ENCODE data around the gene PSORS1C2.

DNA sequence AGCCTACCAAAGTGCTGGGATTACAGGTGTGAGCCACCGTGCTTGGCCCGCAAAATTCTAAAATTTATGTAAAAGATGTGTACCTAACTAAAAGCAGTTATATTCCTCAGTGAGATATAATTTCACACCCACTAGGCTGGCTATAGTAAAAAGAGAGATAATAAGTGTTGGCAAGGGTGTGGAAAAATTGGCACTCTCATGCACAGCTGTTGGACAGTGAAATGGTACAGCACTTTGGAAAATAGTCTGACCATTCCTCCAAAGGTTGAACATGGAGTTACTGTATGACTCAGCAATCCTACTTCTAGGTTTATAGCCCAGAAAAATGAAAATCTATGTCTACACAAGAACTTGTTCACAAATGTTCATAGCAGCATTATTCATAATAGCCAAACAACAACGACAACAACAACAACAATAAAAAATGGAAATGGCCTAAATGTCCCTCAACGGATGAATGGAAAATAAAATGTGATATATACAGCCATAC is 40.4 kb downstream of the PSORS1C2 start:
- TF ChIP-seq, protein P1, sequence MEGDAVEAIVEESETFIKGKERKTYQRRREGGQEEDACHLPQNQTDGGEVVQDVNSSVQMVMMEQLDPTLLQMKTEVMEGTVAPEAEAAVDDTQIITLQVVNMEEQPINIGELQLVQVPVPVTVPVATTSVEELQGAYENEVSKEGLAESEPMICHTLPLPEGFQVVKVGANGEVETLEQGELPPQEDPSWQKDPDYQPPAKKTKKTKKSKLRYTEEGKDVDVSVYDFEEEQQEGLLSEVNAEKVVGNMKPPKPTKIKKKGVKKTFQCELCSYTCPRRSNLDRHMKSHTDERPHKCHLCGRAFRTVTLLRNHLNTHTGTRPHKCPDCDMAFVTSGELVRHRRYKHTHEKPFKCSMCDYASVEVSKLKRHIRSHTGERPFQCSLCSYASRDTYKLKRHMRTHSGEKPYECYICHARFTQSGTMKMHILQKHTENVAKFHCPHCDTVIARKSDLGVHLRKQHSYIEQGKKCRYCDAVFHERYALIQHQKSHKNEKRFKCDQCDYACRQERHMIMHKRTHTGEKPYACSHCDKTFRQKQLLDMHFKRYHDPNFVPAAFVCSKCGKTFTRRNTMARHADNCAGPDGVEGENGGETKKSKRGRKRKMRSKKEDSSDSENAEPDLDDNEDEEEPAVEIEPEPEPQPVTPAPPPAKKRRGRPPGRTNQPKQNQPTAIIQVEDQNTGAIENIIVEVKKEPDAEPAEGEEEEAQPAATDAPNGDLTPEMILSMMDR (conservative IDR thresholded peaks at IDR 0.05), result no peak
- TF ChIP-seq EZH2 (IDR thresholded peaks at IDR 0.05; ENCODE audit: low read depth), result no peak

All from PC-9 (cell line).